ENCODE data around the gene COL19A1. TPM values are rescaled to one million over a fixed set of nuclear protein-coding genes. Genes with fewer than 3 reads are reported as not detected.

The COL19A1 gene
- total and polyA plus RNA-seq, 2 experiments from 2014 or later: not detected

DNA sequence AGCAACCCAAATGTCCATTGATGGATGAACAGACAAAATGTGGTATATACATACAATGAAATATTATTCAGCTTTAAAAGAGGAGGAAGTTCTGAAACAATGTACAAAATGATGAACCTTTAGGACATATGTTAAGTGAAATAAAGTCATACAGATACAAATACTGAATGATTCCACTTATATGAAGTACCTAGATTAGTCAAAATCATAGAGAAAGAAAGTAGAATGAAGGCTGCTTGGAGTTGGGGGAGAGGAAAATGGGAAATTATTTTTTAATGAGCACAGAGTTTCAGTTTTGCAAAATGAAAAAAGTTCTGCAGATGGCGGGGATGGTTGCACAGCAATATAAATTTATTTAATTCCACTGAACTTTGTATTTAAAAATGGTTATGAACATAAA, 12.4 kb downstream of the COL19A1 start:
- no peak overlapping the region for H3K27ac ChIP-seq (ENCODE audit: low read depth)
- Mint-ChIP-seq H3K9me3 (no peaks in the 10 kb centered on the region), H3K4me3 (no peak overlapping the region), H3K36me3 (ENCODE audit: low read depth) (no peaks in the 10 kb centered on the region), H3K27ac (no peak overlapping the region), H3K27me3 (ENCODE audit: insufficient read depth, low read depth, poor library complexity) (no peaks in the 10 kb centered on the region), H3K4me1 (peaks cover 6% of the 10 kb centered on the region)
- H3K79me2 ChIP-seq (replicated peaks; ENCODE audit: insufficient read depth): no peaks in the 10 kb centered on the region
- H4K20me1 ChIP-seq (replicated peaks; ENCODE audit: insufficient read depth): no peaks in the 10 kb centered on the region
- DNase-seq (ENCODE audit: low spot score) (no peak), ATAC-seq (no peak)
- H3K4me3 ChIP-seq: no peak overlapping the region
- 0 out of 2 replicates have a peak, but pooled peaks cover 10% of the 10 kb centered on the region for H3K9me2 ChIP-seq (ENCODE audit: insufficient read depth)
- no peaks in the 10 kb centered on the region for H3K27me3 ChIP-seq (ENCODE audit: insufficient read depth)
- TF ChIP-seq POLR2AphosphoS5 (IDR thresholded peaks at IDR 0.05; ENCODE audit: low read depth): no peak
- TF ChIP-seq NANOG (IDR thresholded peaks at IDR 0.05; ENCODE audit: borderline replicate concordance): no peak
- TF ChIP-seq, protein P1, sequence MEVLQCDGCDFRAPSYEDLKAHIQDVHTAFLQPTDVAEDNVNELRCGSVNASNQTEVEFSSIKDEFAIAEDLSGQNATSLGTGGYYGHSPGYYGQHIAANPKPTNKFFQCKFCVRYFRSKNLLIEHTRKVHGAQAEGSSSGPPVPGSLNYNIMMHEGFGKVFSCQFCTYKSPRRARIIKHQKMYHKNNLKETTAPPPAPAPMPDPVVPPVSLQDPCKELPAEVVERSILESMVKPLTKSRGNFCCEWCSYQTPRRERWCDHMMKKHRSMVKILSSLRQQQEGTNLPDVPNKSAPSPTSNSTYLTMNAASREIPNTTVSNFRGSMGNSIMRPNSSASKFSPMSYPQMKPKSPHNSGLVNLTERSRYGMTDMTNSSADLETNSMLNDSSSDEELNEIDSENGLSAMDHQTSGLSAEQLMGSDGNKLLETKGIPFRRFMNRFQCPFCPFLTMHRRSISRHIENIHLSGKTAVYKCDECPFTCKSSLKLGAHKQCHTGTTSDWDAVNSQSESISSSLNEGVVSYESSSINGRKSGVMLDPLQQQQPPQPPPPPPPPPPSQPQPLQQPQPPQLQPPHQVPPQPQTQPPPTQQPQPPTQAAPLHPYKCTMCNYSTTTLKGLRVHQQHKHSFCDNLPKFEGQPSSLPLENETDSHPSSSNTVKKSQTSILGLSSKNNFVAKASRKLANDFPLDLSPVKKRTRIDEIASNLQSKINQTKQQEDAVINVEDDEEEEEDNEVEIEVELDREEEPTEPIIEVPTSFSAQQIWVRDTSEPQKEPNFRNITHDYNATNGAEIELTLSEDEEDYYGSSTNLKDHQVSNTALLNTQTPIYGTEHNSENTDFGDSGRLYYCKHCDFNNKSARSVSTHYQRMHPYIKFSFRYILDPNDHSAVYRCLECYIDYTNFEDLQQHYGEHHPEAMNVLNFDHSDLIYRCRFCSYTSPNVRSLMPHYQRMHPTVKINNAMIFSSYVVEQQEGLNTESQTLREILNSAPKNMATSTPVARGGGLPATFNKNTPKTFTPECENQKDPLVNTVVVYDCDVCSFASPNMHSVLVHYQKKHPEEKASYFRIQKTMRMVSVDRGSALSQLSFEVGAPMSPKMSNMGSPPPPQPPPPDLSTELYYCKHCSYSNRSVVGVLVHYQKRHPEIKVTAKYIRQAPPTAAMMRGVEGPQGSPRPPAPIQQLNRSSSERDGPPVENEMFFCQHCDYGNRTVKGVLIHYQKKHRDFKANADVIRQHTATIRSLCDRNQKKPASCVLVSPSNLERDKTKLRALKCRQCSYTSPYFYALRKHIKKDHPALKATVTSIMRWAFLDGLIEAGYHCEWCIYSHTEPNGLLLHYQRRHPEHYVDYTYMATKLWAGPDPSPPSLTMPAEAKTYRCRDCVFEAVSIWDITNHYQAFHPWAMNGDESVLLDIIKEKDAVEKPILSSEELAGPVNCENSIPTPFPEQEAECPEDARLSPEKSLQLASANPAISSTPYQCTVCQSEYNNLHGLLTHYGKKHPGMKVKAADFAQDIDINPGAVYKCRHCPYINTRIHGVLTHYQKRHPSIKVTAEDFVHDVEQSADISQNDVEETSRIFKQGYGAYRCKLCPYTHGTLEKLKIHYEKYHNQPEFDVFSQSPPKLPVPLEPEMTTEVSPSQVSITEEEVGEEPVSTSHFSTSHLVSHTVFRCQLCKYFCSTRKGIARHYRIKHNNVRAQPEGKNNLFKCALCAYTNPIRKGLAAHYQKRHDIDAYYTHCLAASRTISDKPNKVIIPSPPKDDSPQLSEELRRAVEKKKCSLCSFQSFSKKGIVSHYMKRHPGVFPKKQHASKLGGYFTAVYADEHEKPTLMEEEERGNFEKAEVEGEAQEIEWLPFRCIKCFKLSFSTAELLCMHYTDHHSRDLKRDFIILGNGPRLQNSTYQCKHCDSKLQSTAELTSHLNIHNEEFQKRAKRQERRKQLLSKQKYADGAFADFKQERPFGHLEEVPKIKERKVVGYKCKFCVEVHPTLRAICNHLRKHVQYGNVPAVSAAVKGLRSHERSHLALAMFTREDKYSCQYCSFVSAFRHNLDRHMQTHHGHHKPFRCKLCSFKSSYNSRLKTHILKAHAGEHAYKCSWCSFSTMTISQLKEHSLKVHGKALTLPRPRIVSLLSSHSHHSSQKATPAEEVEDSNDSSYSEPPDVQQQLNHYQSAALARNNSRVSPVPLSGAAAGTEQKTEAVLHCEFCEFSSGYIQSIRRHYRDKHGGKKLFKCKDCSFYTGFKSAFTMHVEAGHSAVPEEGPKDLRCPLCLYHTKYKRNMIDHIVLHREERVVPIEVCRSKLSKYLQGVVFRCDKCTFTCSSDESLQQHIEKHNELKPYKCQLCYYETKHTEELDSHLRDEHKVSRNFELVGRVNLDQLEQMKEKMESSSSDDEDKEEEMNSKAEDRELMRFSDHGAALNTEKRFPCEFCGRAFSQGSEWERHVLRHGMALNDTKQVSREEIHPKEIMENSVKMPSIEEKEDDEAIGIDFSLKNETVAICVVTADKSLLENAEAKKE (CRISPR knock-in tag; IDR thresholded peaks at IDR 0.05): no peak
- TF ChIP-seq CTCF (conservative IDR thresholded peaks at IDR 0.05; ENCODE audit: low read depth in 2 of 2): no peak
- no peak for TF ChIP-seq EZH2phosphoT487 (IDR thresholded peaks at IDR 0.05; ENCODE audit: unreplicated experiment)
- TF ChIP-seq ZNF331 (CRISPR knock-in tag; IDR thresholded peaks at IDR 0.05; ENCODE audit: low read depth): no peak
- no peak for TF ChIP-seq JUNB (IDR thresholded peaks at IDR 0.05; ENCODE audit: unreplicated experiment)
- TF ChIP-seq STAT1 (IDR thresholded peaks at IDR 0.05; ENCODE audit: unreplicated experiment): no peak
- no peak for TF ChIP-seq ZNF114 (CRISPR knock-in tag; IDR thresholded peaks at IDR 0.05)
- no peak for TF ChIP-seq REST (IDR thresholded peaks at IDR 0.05; ENCODE audit: unreplicated experiment)
- H3F3A ChIP-seq (replicated peaks; ENCODE audit: low read depth): no peaks in the 10 kb centered on the region
- H3K4me2 ChIP-seq: no peak overlapping the region
- no peak overlapping the region for H2AFZ ChIP-seq
- H3K4me1 ChIP-seq (ENCODE audit: insufficient read depth): no peaks in the 10 kb centered on the region
- H3K36me3 ChIP-seq (ENCODE audit: insufficient read depth): no peaks in the 10 kb centered on the region

Measured in GM23338 (cell line).